ENCODE measurements around the gene SKOR1.

GRCh38 chr15:67786646-67787045 lies 38.7 kb upstream of the SKOR1 start:
- TF ChIP-seq CTCF (IDR thresholded peaks at IDR 0.05; ENCODE audit: insufficient read depth, low read length) = no peak
- no peak for TF ChIP-seq REST (IDR thresholded peaks at IDR 0.05; ENCODE audit: insufficient replicate concordance, low read depth)
